Loucy (cell line): Measurements from ENCODE around the gene HMG20B.

Experiments used
- H2AFZ ChIP-seq: fragments of 200-600 bp; sonication (generic); 2 replicates; pipeline ENCODE4 v1.6.0; 2016; ENCODE audit warnings: antibody characterized with exemption, mild to moderate bottlenecking, low read length, moderate library complexity
- H3F3A ChIP-seq: fragments of 200-600 bp; 2 replicates; pipeline ENCODE4 v1.6.0; 2016; ENCODE audit warnings: antibody characterized with exemption, low read depth, mild to moderate bottlenecking
- H3K27me3 ChIP-seq: fragments of 200-600 bp; sonication (generic); 2 replicates; pipeline ENCODE4 v1.6.1; 2014; ENCODE audit warnings: low read length, mild to moderate bottlenecking; ENCODE audit not compliant: insufficient read depth, poor library complexity, severe bottlenecking
- H3K36me3 ChIP-seq: fragments of 200-600 bp; sonication (generic); 2 replicates; pipeline ENCODE4 v1.6.1; 2016; ENCODE audit warnings: low read length; ENCODE audit not compliant: insufficient read depth
- H3K4me1 ChIP-seq: fragments of 200-600 bp; sonication (generic); 2 replicates; pipeline ENCODE4 v1.5.1; 2014; ENCODE audit warnings: low read length, mild to moderate bottlenecking; ENCODE audit not compliant: insufficient read depth, poor library complexity, severe bottlenecking
- H3K4me2 ChIP-seq: fragments of 200-600 bp; sonication (generic); 2 replicates; pipeline ENCODE4 v1.6.0; 2014; ENCODE audit warnings: antibody characterized with exemption, low read length, low read depth, mild to moderate bottlenecking; ENCODE audit not compliant: poor library complexity, severe bottlenecking
- H3K4me3 ChIP-seq: fragments of 200-600 bp; sonication (generic); 2 replicates; pipeline ENCODE4 v1.5.1; 2014; ENCODE audit warnings: low read length, mild to moderate bottlenecking, mixed read lengths; ENCODE audit not compliant: poor library complexity, severe bottlenecking
- H3K79me2 ChIP-seq: fragments of 200-600 bp; sonication (generic); 2 replicates; pipeline ENCODE4 v1.6.1; 2014; ENCODE audit warnings: low read length; ENCODE audit not compliant: insufficient read depth
- H3K9ac ChIP-seq: fragments of 200-600 bp; sonication (generic); 2 replicates; pipeline ENCODE4 v1.6.0; 2014; ENCODE audit warnings: mild to moderate bottlenecking, low read depth, low read length, moderate library complexity; ENCODE audit not compliant: poor library complexity, severe bottlenecking
- H3K9me2 ChIP-seq: fragments of 200-600 bp; sonication (generic); replicated peaks from 2 replicates; pipeline ENCODE4 v1.6.1; 2016; ENCODE audit warnings: low read depth, low read length, mixed read lengths
- H3K9me3 ChIP-seq: fragments of 200-600 bp; sonication (generic); 2 replicates; pipeline ENCODE4 v1.6.1; 2014; ENCODE audit warnings: mild to moderate bottlenecking, antibody characterized with exemption, low read length, low read depth; ENCODE audit not compliant: insufficient read depth
- H4K20me1 ChIP-seq: fragments of 200-600 bp; sonication (generic); 2 replicates; pipeline ENCODE4 v1.6.0; 2014; ENCODE audit warnings: antibody characterized with exemption, low read length, mild to moderate bottlenecking; ENCODE audit not compliant: insufficient read depth, poor library complexity, severe bottlenecking
- CTCF ChIP-seq: fragments of 200-600 bp; sonication (generic); conservative IDR thresholded peaks from 2 replicates; pipeline ENCODE4 v1.5.1; 2014; ENCODE audit warnings: mild to moderate bottlenecking, antibody characterized with exemption, low read length
- EZH2phosphoT487 ChIP-seq: fragments of 200-600 bp; IDR thresholded peaks from 2 replicates; pipeline ENCODE4 v1.6.1; 2018; ENCODE audit warnings: antibody characterized with exemption, mild to moderate bottlenecking, moderate library complexity, borderline replicate concordance

Gene HMG20B

GRCh38 chr19:3589439-3589838 lies 16.7 kb downstream of the HMG20B start:
- Histone ChIP-seq H3K4me1 (no peaks in the 10 kb centered on the region), H2AFZ (no peak overlapping the region)

GRCh38 chr19:3589949-3590348 lies 17.2 kb downstream of the HMG20B start:
- Histone ChIP-seq H3K4me1 (no peaks in the 10 kb centered on the region), H3K27me3 (no peaks in the 10 kb centered on the region), H3K4me3 (no peak overlapping the region), H2AFZ (no peak overlapping the region), H3K79me2 (no peaks in the 10 kb centered on the region), H3K4me2 (no peak overlapping the region), H3K9me3 (peaks cover 6% of the 10 kb centered on the region; the same call in 1 of the 2 replicates), H3K9me2 (no peaks in the 10 kb centered on the region), H3F3A (no peaks in the 10 kb centered on the region), H3K36me3 (no peaks in the 10 kb centered on the region), H4K20me1 (no peaks in the 10 kb centered on the region), H3K9ac (no peak overlapping the region)
- no peak for TF ChIP-seq EZH2phosphoT487
- no peak for TF ChIP-seq CTCF

More at GRCh38 chr19:3589439-3589838, 16.7 kb downstream of the HMG20B start:
- Histone ChIP-seq H3K79me2 (no peaks in the 10 kb centered on the region), H3K9ac (no peak overlapping the region), H3F3A (no peaks in the 10 kb centered on the region), H3K4me3 (no peak overlapping the region), H3K9me3 (peaks cover 6% of the 10 kb centered on the region; the same call in 1 of the 2 replicates), H3K27me3 (no peaks in the 10 kb centered on the region), H3K4me2 (no peak overlapping the region), H3K9me2 (no peaks in the 10 kb centered on the region), H4K20me1 (no peaks in the 10 kb centered on the region), H3K36me3 (no peaks in the 10 kb centered on the region)
- no peak for TF ChIP-seq CTCF
- no peak for TF ChIP-seq EZH2phosphoT487

- peaks cover 6% of the 10 kb centered on the region; the same call in 1 of the 2 replicates for H3K9me3 ChIP-seq
- no peaks in the 10 kb centered on the region for H4K20me1 ChIP-seq
- TF ChIP-seq CTCF = no peak
- no peak for TF ChIP-seq EZH2phosphoT487
- H3K4me1 ChIP-seq = no peaks in the 10 kb centered on the region
- H2AFZ ChIP-seq = no peak overlapping the region
- no peaks in the 10 kb centered on the region for H3K27me3 ChIP-seq
- no peak overlapping the region for H3K9ac ChIP-seq
- H3K9me2 ChIP-seq = no peaks in the 10 kb centered on the region
- no peak overlapping the region for H3K4me3 ChIP-seq
- no peaks in the 10 kb centered on the region for H3K36me3 ChIP-seq
- no peaks in the 10 kb centered on the region for H3F3A ChIP-seq
- H3K79me2 ChIP-seq = no peaks in the 10 kb centered on the region
- H3K4me2 ChIP-seq = no peak overlapping the region
Measured at GRCh38 chr19:3590991-3591659, 18.4 kb downstream of the HMG20B start.
